GM21717 (cell line): ENCODE data around the gene BMP7.

ENCODE experiments used
- ATAC-seq: cut with Tn5 transposase; IDR thresholded peaks from one replicate; pipeline ENCODE4 v1.9.1; 2021; ENCODE audit warnings: mild to moderate bottlenecking, moderate library complexity; ENCODE audit not compliant: unreplicated experiment

Gene BMP7

GRCh38 chr20:57156011-57156729, 110.3 kb downstream of the BMP7 start:
- ATAC-seq: no peak

GRCh38 chr20:57155415-57155814, 111.0 kb downstream of the BMP7 start:
- ATAC-seq: no peak

GRCh38 chr20:57153238-57153905, 113.1 kb downstream of the BMP7 start:
- no peak for ATAC-seq

GRCh38 chr20:57152557-57152956, 113.9 kb downstream of the BMP7 start:
- ATAC-seq: no peak

- no peak for ATAC-seq
These were observed 115.9 kb downstream of the BMP7 start for GRCh38 chr20:57150559-57150958.

- no peak for ATAC-seq
These were observed 118.2 kb downstream of the BMP7 start for GRCh38 chr20:57148263-57148662.

GRCh38 chr20:57147185-57147584, 119.3 kb downstream of the BMP7 start:
- ATAC-seq: no peak

- ATAC-seq: no peak
These were observed 120.3 kb downstream of the BMP7 start for GRCh38 chr20:57146155-57146554.

- no peak for ATAC-seq
These were observed 121.3 kb downstream of the BMP7 start for GRCh38 chr20:57145089-57145631.

- ATAC-seq: no peak
These were observed 123.3 kb downstream of the BMP7 start for GRCh38 chr20:57143173-57143572.

GRCh38 chr20:57142667-57143066, 123.8 kb downstream of the BMP7 start:
- ATAC-seq: no peak

GRCh38 chr20:57141492-57141891, 124.9 kb downstream of the BMP7 start:
- ATAC-seq: no peak

- no peak for ATAC-seq
These were observed 126.0 kb downstream of the BMP7 start for GRCh38 chr20:57140416-57140965.

- no peak for ATAC-seq
These were observed 126.9 kb downstream of the BMP7 start for GRCh38 chr20:57139342-57140093.

GRCh38 chr20:57138198-57138995, 128.0 kb downstream of the BMP7 start:
- no peak for ATAC-seq

GRCh38 chr20:57137676-57138075, 128.8 kb downstream of the BMP7 start:
- ATAC-seq: no peak

GRCh38 chr20:57136734-57137133, 129.7 kb downstream of the BMP7 start:
- ATAC-seq: no peak

GRCh38 chr20:57135875-57136274, 130.6 kb downstream of the BMP7 start:
- no peak for ATAC-seq

- ATAC-seq: no peak
These were observed 131.6 kb downstream of the BMP7 start for GRCh38 chr20:57134804-57135203.

GRCh38 chr20:57133926-57134650, 132.4 kb downstream of the BMP7 start:
- no peak for ATAC-seq
